ENCODE measurements around the gene TXNDC8. TPM values are rescaled to one million over a fixed set of nuclear protein-coding genes. Genes with fewer than 3 reads are reported as not detected.

Gene TXNDC8
- total and polyA plus RNA-seq, 2 experiments from 2014 or later: not detected

GRCh38 chr9:110258690-110259091, 79.0 kb downstream of the TXNDC8 start:
- no peak overlapping the region for H3K4me3 ChIP-seq
- H3F3A ChIP-seq (replicated peaks; ENCODE audit: low read depth): peaks cover 9% of the 10 kb centered on the region; the same call in 1 of the 2 replicates
- peaks cover 32% of the 10 kb centered on the region for H3K79me2 ChIP-seq (replicated peaks; ENCODE audit: insufficient read depth)
- peaks cover 13% of the 10 kb centered on the region for H4K20me1 ChIP-seq (replicated peaks; ENCODE audit: insufficient read depth)
- Mint-ChIP-seq H3K36me3 (ENCODE audit: low read depth) (peaks cover 3% of the 10 kb centered on the region; the same call in 2 of the 3 replicates), H3K4me3 (no peak overlapping the region), H3K9me3 (peaks cover 2% of the 10 kb centered on the region; the same call in 1 of the 3 replicates), H3K27ac (0 out of 2 replicates have a peak overlapping the region, but pooled peaks have one; percentile 19), H3K27me3 (ENCODE audit: insufficient read depth, low read depth, poor library complexity) (peaks cover 17% of the 10 kb centered on the region), H3K4me1 (peaks cover 33% of the 10 kb centered on the region)
- H3K4me1 ChIP-seq (ENCODE audit: insufficient read depth): peaks cover 24% of the 10 kb centered on the region
- no peaks in the 10 kb centered on the region for H3K36me3 ChIP-seq (ENCODE audit: insufficient read depth)
- DNase-seq (ENCODE audit: low spot score): no peak
- H2AFZ ChIP-seq: no peak overlapping the region
- ATAC-seq: no peak
- H3K4me2 ChIP-seq: 0 out of 2 replicates have a peak overlapping the region, but pooled peaks have one; percentile 85
- no peak for TF ChIP-seq NANOG (IDR thresholded peaks at IDR 0.05; ENCODE audit: borderline replicate concordance)
- no peak for TF ChIP-seq REST (IDR thresholded peaks at IDR 0.05; ENCODE audit: unreplicated experiment)
- no peak for TF ChIP-seq ZNF462 (CRISPR knock-in tag; IDR thresholded peaks at IDR 0.05)
- TF ChIP-seq EZH2 (IDR thresholded peaks at IDR 0.05; ENCODE audit: low read depth, unreplicated experiment): no peak
- no peak for TF ChIP-seq STAT1 (IDR thresholded peaks at IDR 0.05; ENCODE audit: unreplicated experiment)
- TF ChIP-seq CTCF (conservative IDR thresholded peaks at IDR 0.05; ENCODE audit: low read depth in 2 of 2): no peak
- TF ChIP-seq ETS1 (IDR thresholded peaks at IDR 0.05): no peak
- TF ChIP-seq ZNF331 (CRISPR knock-in tag; IDR thresholded peaks at IDR 0.05; ENCODE audit: low read depth): no peak
- no peak for TF ChIP-seq JUNB (IDR thresholded peaks at IDR 0.05; ENCODE audit: unreplicated experiment)
- no peak for TF ChIP-seq EZH2phosphoT487 (IDR thresholded peaks at IDR 0.05; ENCODE audit: unreplicated experiment)
- no peak for TF ChIP-seq CREB1 (CRISPR knock-in tag; IDR thresholded peaks at IDR 0.05; ENCODE audit: low read depth)
- TF ChIP-seq POLR2AphosphoS5 (IDR thresholded peaks at IDR 0.05; ENCODE audit: low read depth): no peak
- no peak for TF ChIP-seq ZNF114 (CRISPR knock-in tag; IDR thresholded peaks at IDR 0.05)
- H3K27ac ChIP-seq (ENCODE audit: low read depth): no peak overlapping the region
- H3K9me2 ChIP-seq (ENCODE audit: insufficient read depth): no peaks in the 10 kb centered on the region
- no peaks in the 10 kb centered on the region for H3K27me3 ChIP-seq (ENCODE audit: insufficient read depth)
